Stomach (tissue), 4 donors: ENCODE results near the gene CXCR6.
A peak's percentile ranks its signal among the peaks of the same experiment; 100 is the strongest.

Experiments used
- CTCF ChIP-seq, 7 experiments: fragments of 450-650 bp in 4 of 7; fragments of 200-600 bp in 3 of 7; sonication (generic) in 3 of 7; IDR thresholded peaks; one replicate each; pipeline ENCODE4 v1.5.1; 2016 to 2019; ENCODE audit warnings: antibody characterized with exemption in 7 of 7, control low read depth in 2 of 7, mild to moderate bottlenecking in 1 of 7
- POLR2A ChIP-seq, 4 donors: fragments of 450-650 bp; IDR thresholded peaks; one replicate each; pipeline ENCODE4 v1.6.1; 2016; ENCODE audit warnings: antibody characterized with exemption in 4 of 4, control low read depth in 2 of 4, mild to moderate bottlenecking in 1 of 4, moderate library complexity in 1 of 4
- POLR2AphosphoS5 ChIP-seq, 3 donors: sonication (generic); formaldehyde crosslinking; IDR thresholded peaks; one replicate each; pipeline ENCODE4 v1.6.1; 2016; ENCODE audit warnings: antibody characterized with exemption in 3 of 3

GRCh38 chr3:45929042-45929679, 14.1 kb upstream of the CXCR6 start:
- TF ChIP-seq POLR2AphosphoS5 (IDR thresholded peaks at IDR 0.05) (no peak), CTCF (IDR thresholded peaks at IDR 0.05) (peak in 5 of 7 experiments; percentile 11 to 64 (median 46)), POLR2A (IDR thresholded peaks at IDR 0.05) (no peak)
